CD4-positive, alpha-beta memory T cell (primary cell): ENCODE measurements around the gene SKIL. TPM values are rescaled to one million over a fixed set of nuclear protein-coding genes. Genes with fewer than 3 reads are reported as not detected.

Experiments
- CTCF ChIA-PET: fragments of 350-600 bp; sonication (Branson Sonifier 250); formaldehyde crosslinking; loops from one replicate; lab custom pipeline; 2021; ENCODE audit warnings: inconsistent platforms; ENCODE audit not compliant: partially characterized antibody; lab: Charles Lee
- POLR2A ChIA-PET: fragments of 350-600 bp; sonication (Branson Sonifier 250); formaldehyde crosslinking; loops from one replicate; lab custom pipeline; 2021; ENCODE audit not compliant: partially characterized antibody; lab: Charles Lee
- DNase-seq, 5 donors: peaks; one replicate each; pipeline versions ENCODE4 v3.0.0 to v3.0.0-alpha.2; 2020 to 2022; ENCODE audit warnings: mixed read lengths in 1 of 5
- H3K27ac ChIP-seq: one replicate; pipeline ENCODE4 v1.7.0; 2013; ENCODE audit warnings: low read depth, low read length
- H3K27me3 ChIP-seq: 2 replicates; pipeline ENCODE4 v1.7.0; 2013; ENCODE audit warnings: mild to moderate bottlenecking, low read length, moderate library complexity; ENCODE audit not compliant: insufficient read depth
- H3K36me3 ChIP-seq: 2 replicates; pipeline ENCODE4 v1.7.0; 2013; ENCODE audit warnings: mild to moderate bottlenecking, low read length, moderate library complexity; ENCODE audit not compliant: insufficient read depth
- H3K4me1 ChIP-seq: 2 replicates; pipeline ENCODE4 v1.7.0; 2013; ENCODE audit warnings: mild to moderate bottlenecking, low read length, moderate library complexity; ENCODE audit not compliant: insufficient read depth
- H3K4me3 ChIP-seq, 2 donors: one replicate each; pipeline ENCODE4 v1.7.0; 2013; ENCODE audit warnings: low read length in 2 of 2, mild to moderate bottlenecking in 1 of 2
- H3K9me3 ChIP-seq, 2 donors: one replicate each; pipeline ENCODE4 v1.7.0; 2013; ENCODE audit warnings: low read length in 2 of 2, control low read depth in 1 of 2; ENCODE audit not compliant: control insufficient read depth in 1 of 2
- H3K27ac Mint-ChIP-seq, 7 donors: one replicate each; pipeline ENCODE4 v1.8.0; 2020 to 2021; ENCODE audit warnings: mixed read lengths in 7 of 7, mild to moderate bottlenecking in 6 of 7, inconsistent platforms in 3 of 7, moderate library complexity in 3 of 7
- H3K27me3 Mint-ChIP-seq, 2 donors: one replicate each; pipeline ENCODE4 v1.8.0; 2020 to 2021; ENCODE audit warnings: mixed read lengths in 2 of 2
- H3K36me3 Mint-ChIP-seq, 2 donors: one replicate each; pipeline ENCODE4 v1.8.0; 2020 to 2021; ENCODE audit warnings: mixed read lengths in 2 of 2, inconsistent platforms in 1 of 2, mild to moderate bottlenecking in 1 of 2
- H3K4me1 Mint-ChIP-seq, 4 donors: one replicate each; pipeline ENCODE4 v1.8.0; 2020 to 2021; ENCODE audit warnings: mixed read lengths in 4 of 4, mild to moderate bottlenecking in 1 of 4
- H3K4me3 Mint-ChIP-seq, 8 donors: one replicate each; pipeline ENCODE4 v1.8.0; 2020 to 2021; ENCODE audit warnings: mixed read lengths in 8 of 8, mild to moderate bottlenecking in 7 of 8, moderate library complexity in 6 of 8, inconsistent platforms in 3 of 8
- H3K9me3 Mint-ChIP-seq, 8 donors: one replicate each; pipeline ENCODE4 v1.8.0; 2020 to 2021; ENCODE audit warnings: mixed read lengths in 8 of 8, mild to moderate bottlenecking in 5 of 8, inconsistent platforms in 3 of 8, moderate library complexity in 1 of 8
- intact Hi-C: fragments of 100-400 bp; cut with micrococcal nuclease; formaldehyde crosslinking; loops from one replicate; pipeline ENCODE4 v1.15.1; 2023
- polyA plus RNA-seq, 2 donors: library from polyadenylated mRNA; unstranded; fragments of 300-500 nt; fragmentation: Illumina TruSeq; gene quantifications; one replicate each; pipeline ENCODE4 v1.2.3, GENCODE V29; 2021
- total RNA-seq, 2 experiments: library from RNA; stranded (reverse); gene quantifications; one replicate each; pipeline ENCODE4 v1.2.3, GENCODE V29; 2021

SKIL gene
- total and polyA plus RNA-seq, 4 experiments from 2014 or later = 2.5 to 60.4 (median 31.8) TPM

GRCh38 chr3:170436697-170437096 lies 79.2 kb downstream of the SKIL start:
- Mint-ChIP-seq H3K27ac (no peak overlapping the region), H3K36me3 (no peaks in the 10 kb centered on the region), H3K4me3 (no peak overlapping the region), H3K9me3 (no peaks in the 10 kb centered on the region), H3K4me1 (no peaks in the 10 kb centered on the region), H3K27me3 (peaks cover 6 to 16% of the 10 kb centered on the region in 2 donors)
- intact Hi-C loops = no loop called here
- no peaks in the 10 kb centered on the region for H3K4me1 ChIP-seq
- DNase-seq = no peak
- ChIA-PET CTCF (no interaction called here), POLR2A (no interaction called here)
- no peaks in the 10 kb centered on the region for H3K36me3 ChIP-seq
- no peak overlapping the region for H3K27ac ChIP-seq
- H3K4me3 ChIP-seq = no peak overlapping the region
- no peaks in the 10 kb centered on the region for H3K27me3 ChIP-seq
- H3K9me3 ChIP-seq = no peaks in the 10 kb centered on the region

DNA sequence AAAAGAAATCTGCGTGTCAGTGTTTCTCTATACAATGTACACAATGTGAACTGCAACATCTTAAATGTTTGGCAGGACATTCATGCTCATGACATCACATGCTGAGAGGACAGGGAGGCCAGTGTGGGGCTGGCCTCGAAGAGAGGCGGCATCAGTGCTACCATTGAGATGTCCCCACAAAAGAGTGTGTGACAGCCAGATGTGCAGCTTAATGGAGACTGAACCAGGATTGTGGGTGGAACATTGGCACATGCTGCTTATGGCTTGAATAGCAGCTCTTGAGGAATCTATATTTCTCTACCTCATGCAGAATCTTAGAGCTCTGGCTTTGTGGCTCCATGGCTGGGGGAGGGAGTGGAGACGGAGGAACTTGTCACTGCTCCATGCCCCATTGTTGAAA lies 79.7 kb downstream of the SKIL start:
- Histone ChIP-seq H3K27ac (no peak overlapping the region), H3K4me3 (no peak overlapping the region), H3K27me3 (no peaks in the 10 kb centered on the region), H3K4me1 (no peaks in the 10 kb centered on the region), H3K36me3 (no peaks in the 10 kb centered on the region), H3K9me3 (no peaks in the 10 kb centered on the region)
- Mint-ChIP-seq H3K27ac (no peak overlapping the region), H3K9me3 (no peaks in the 10 kb centered on the region), H3K36me3 (no peaks in the 10 kb centered on the region), H3K4me3 (no peak overlapping the region), H3K4me1 (no peaks in the 10 kb centered on the region), H3K27me3 (peaks cover 10 to 16% of the 10 kb centered on the region in 2 donors)
- CTCF ChIA-PET = no interaction called here
- POLR2A ChIA-PET = no interaction called here
- DNase-seq = no peak
- intact Hi-C loops = no loop called here

DNA sequence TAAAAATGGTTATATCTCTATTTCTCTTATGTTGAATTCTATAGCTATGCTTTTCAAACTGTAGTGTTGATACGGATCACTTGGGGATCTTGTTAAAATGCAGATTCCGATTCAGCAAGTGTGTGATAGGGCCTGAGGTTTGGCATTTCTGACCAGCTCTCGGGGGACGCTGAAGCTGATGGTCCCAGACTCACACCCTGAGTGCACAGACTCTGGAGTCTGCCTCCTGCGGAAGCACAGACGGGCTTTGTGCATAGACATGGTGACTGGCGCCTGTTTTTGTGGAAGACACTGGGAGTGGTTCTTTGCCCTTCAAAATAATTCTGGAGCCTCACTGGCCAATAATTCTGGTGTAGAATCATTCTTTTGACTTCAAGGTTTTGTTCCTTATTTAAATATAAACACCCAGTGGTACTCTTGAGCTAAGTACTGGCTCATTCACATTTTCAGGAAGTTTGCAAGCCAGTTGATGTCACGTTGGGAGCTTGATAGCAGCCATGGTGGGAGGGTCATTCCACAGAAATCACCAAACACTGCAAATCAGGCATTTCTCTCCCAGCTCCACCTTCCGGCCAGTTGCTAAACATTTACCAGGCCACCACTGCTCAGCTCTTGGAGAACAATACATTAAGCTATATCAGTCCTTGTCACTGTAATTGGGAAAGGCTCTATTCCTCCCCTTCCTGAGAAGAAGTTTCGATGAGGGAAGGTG lies 80.3 kb downstream of the SKIL start:
- Mint-ChIP-seq H3K9me3 (no peaks in the 10 kb centered on the region), H3K4me3 (no peak overlapping the region), H3K4me1 (no peaks in the 10 kb centered on the region), H3K36me3 (no peaks in the 10 kb centered on the region), H3K27ac (no peak overlapping the region), H3K27me3 (peaks cover 15 to 16% of the 10 kb centered on the region in 2 donors)
- POLR2A ChIA-PET = no interaction called here
- no peak for DNase-seq
- H3K9me3 ChIP-seq = no peaks in the 10 kb centered on the region
- CTCF ChIA-PET = no interaction called here
- H3K4me1 ChIP-seq = no peaks in the 10 kb centered on the region
- no peaks in the 10 kb centered on the region for H3K36me3 ChIP-seq
- no peak overlapping the region for H3K27ac ChIP-seq
- H3K27me3 ChIP-seq = no peaks in the 10 kb centered on the region
- no peak overlapping the region for H3K4me3 ChIP-seq
- intact Hi-C loops = no loop called here

- Mint-ChIP-seq H3K4me1 (no peaks in the 10 kb centered on the region), H3K27me3 (peaks cover 15 to 16% of the 10 kb centered on the region in 2 donors), H3K36me3 (no peaks in the 10 kb centered on the region), H3K27ac (no peak overlapping the region), H3K9me3 (no peaks in the 10 kb centered on the region), H3K4me3 (no peak overlapping the region)
- no peak overlapping the region for H3K27ac ChIP-seq
- H3K27me3 ChIP-seq = no peaks in the 10 kb centered on the region
- CTCF ChIA-PET = no interaction called here
- H3K4me1 ChIP-seq = no peaks in the 10 kb centered on the region
- POLR2A ChIA-PET = no interaction called here
- H3K4me3 ChIP-seq = no peak overlapping the region
- no peak for DNase-seq
- H3K9me3 ChIP-seq = no peaks in the 10 kb centered on the region
- intact Hi-C loops = no loop called here
- H3K36me3 ChIP-seq = no peaks in the 10 kb centered on the region
Observed at GRCh38 chr3:170438836-170439235, 81.3 kb downstream of the SKIL start.

DNA sequence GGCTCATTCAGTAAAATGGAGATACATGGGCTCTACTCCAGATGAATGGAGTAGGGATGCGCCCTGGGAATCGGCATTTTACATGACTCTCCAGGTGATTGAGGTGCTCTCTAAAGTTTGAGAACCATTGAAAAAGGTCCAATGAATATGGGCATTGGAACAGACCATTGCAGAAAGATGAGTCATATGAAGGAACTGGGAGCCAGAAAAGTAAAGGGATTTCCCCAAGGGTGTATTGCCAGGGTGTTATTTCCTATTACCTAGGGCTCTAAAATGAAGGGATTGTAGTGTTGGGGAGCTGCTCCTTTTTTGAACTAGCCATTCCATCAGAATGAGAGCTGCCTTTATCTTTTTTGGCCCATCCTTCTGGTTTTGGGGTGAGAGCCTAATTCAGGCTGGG lies 82.8 kb downstream of the SKIL start:
- Mint-ChIP-seq H3K27ac (no peak overlapping the region), H3K4me3 (no peak overlapping the region), H3K36me3 (no peaks in the 10 kb centered on the region), H3K9me3 (no peaks in the 10 kb centered on the region), H3K27me3 (peaks cover 15 to 16% of the 10 kb centered on the region in 2 donors), H3K4me1 (no peaks in the 10 kb centered on the region)
- ChIA-PET POLR2A (no interaction called here), CTCF (no interaction called here)
- no peaks in the 10 kb centered on the region for H3K9me3 ChIP-seq
- intact Hi-C loops = no loop called here
- no peak for DNase-seq
- H3K27me3 ChIP-seq = no peaks in the 10 kb centered on the region
- H3K27ac ChIP-seq = no peak overlapping the region
- no peak overlapping the region for H3K4me3 ChIP-seq
- H3K4me1 ChIP-seq = no peaks in the 10 kb centered on the region
- no peaks in the 10 kb centered on the region for H3K36me3 ChIP-seq

GRCh38 chr3:170441412-170441811 lies 83.9 kb downstream of the SKIL start:
- H3K4me3 Mint-ChIP-seq = no peak overlapping the region

DNA sequence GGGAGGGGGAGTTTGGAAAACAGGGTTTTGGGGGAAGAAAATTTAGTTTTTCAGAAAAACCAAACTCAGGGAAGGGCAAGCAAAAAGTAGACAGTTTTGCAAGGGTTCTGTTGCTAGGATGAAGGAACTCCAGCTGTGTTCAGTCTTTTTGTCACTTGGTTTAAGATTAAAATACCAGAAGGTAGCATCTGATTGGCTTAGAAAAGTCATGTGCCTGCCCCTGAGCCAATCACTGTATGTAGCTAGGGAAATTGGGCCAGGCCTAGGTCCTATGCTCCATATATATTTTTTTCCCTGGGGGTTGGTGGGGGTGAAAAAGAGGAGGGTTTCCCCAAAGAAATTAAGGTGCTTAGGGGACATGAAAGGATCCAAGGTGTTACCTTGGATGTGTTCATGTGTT lies 85.4 kb downstream of the SKIL start:
- H3K36me3 Mint-ChIP-seq = no peaks in the 10 kb centered on the region
- Histone ChIP-seq H3K27me3 (no peaks in the 10 kb centered on the region), H3K4me1 (no peaks in the 10 kb centered on the region), H3K4me3 (no peak overlapping the region), H3K27ac (no peak overlapping the region), H3K36me3 (no peaks in the 10 kb centered on the region), H3K9me3 (no peaks in the 10 kb centered on the region)
- H3K27me3 Mint-ChIP-seq = peaks cover 14 to 15% of the 10 kb centered on the region in 2 donors
- no peaks in the 10 kb centered on the region for H3K4me1 Mint-ChIP-seq
- H3K27ac Mint-ChIP-seq = no peak overlapping the region
- intact Hi-C loops = no loop called here
- H3K4me3 Mint-ChIP-seq = no peak overlapping the region
- DNase-seq = no peak
- ChIA-PET POLR2A (no interaction called here), CTCF (interaction anchor here (2.2 kb wide), 1 partner anchor 29 kb away, joined by 6 read pairs; no protein-coding TSS in a partner anchor)
- H3K9me3 Mint-ChIP-seq = no peaks in the 10 kb centered on the region

More at GRCh38 chr3:170441412-170441811, 83.9 kb downstream of the SKIL start:
- peaks cover 15 to 16% of the 10 kb centered on the region in 2 donors for H3K27me3 Mint-ChIP-seq
- H3K4me1 Mint-ChIP-seq = no peaks in the 10 kb centered on the region
- H3K27ac Mint-ChIP-seq = no peak overlapping the region
- no peaks in the 10 kb centered on the region for H3K4me1 ChIP-seq
- ChIA-PET CTCF (no interaction called here), POLR2A (no interaction called here)
- DNase-seq = no peak
- H3K27ac ChIP-seq = no peak overlapping the region
- no peaks in the 10 kb centered on the region for H3K36me3 ChIP-seq
- H3K9me3 ChIP-seq = no peaks in the 10 kb centered on the region
- H3K27me3 ChIP-seq = no peaks in the 10 kb centered on the region
- no peak overlapping the region for H3K4me3 ChIP-seq
- no peaks in the 10 kb centered on the region for H3K9me3 Mint-ChIP-seq
- no peaks in the 10 kb centered on the region for H3K36me3 Mint-ChIP-seq
- intact Hi-C loops = no loop called here
